PC-3 (cell line): ENCODE results near the gene ZFAND6.

Source experiments
- EZH2 ChIP-seq: fragments of 300-600 bp; sonication (generic); IDR thresholded peaks from one replicate; pipeline ENCODE4 v1.6.1; 2017; ENCODE audit warnings: antibody characterized with exemption, mild to moderate bottlenecking, low read length; ENCODE audit not compliant: unreplicated experiment
- EZH2phosphoT487 ChIP-seq: fragments of 300-600 bp; sonication (generic); IDR thresholded peaks from 2 replicates; pipeline ENCODE4 v1.6.1; 2018; ENCODE audit warnings: mild to moderate bottlenecking, antibody characterized with exemption, low read length, borderline replicate concordance
- TF ChIP-seq, protein P1 (sequence below): fragments of 300-600 bp; sonication (generic); conservative IDR thresholded peaks from 2 replicates; pipeline ENCODE4 v1.5.1; 2017; ENCODE audit warnings: antibody characterized with exemption, low read depth, mild to moderate bottlenecking, low read length

DNA sequence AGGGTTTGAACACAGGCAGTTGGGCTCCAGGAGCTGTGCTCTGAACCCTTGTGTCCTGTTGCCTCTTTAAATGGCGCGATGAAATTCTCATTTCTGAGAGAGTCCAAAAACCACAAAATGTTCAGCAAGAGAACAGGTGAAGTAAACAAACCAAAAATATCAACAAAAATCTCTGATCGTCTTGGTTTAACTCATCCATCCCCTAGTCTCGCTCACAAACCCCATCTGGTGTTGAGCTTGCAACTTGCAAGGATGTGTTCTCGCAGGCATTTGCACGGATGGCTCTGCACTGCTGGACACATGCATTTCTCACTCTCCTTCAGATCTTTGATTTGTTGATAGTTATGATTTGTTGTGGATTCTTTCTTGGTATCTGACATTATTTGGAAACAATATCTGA is 124.4 kb downstream of the ZFAND6 start:
- TF ChIP-seq, protein P1, sequence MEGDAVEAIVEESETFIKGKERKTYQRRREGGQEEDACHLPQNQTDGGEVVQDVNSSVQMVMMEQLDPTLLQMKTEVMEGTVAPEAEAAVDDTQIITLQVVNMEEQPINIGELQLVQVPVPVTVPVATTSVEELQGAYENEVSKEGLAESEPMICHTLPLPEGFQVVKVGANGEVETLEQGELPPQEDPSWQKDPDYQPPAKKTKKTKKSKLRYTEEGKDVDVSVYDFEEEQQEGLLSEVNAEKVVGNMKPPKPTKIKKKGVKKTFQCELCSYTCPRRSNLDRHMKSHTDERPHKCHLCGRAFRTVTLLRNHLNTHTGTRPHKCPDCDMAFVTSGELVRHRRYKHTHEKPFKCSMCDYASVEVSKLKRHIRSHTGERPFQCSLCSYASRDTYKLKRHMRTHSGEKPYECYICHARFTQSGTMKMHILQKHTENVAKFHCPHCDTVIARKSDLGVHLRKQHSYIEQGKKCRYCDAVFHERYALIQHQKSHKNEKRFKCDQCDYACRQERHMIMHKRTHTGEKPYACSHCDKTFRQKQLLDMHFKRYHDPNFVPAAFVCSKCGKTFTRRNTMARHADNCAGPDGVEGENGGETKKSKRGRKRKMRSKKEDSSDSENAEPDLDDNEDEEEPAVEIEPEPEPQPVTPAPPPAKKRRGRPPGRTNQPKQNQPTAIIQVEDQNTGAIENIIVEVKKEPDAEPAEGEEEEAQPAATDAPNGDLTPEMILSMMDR: peak; percentile 40; the same call in 1 of the 2 replicates
- TF ChIP-seq EZH2phosphoT487: no peak
- no peak for TF ChIP-seq EZH2
